Kidney (tissue), 14 donors: ENCODE results near the gene TDRKH. TPM values are rescaled to one million over a fixed set of nuclear protein-coding genes. Genes with fewer than 3 reads are reported as not detected.

Source experiments
- DNase-seq, 5 donors: peaks; one replicate each; pipeline ENCODE4 v3.0.0-alpha.2; 2013 to 2020
- FAIRE-seq: peaks from 2 replicates; lab custom pipeline; 2012; peaks lifted over from hg19 to GRCh38; lab: Jason Lieb, UNC
- H3K27ac ChIP-seq, 2 donors: one replicate each; pipeline ENCODE4 v1.7.0; 2013; ENCODE audit warnings: low read depth in 2 of 2, low read length in 2 of 2, inconsistent platforms in 1 of 2
- H3K27me3 ChIP-seq: one replicate; pipeline ENCODE4 v1.7.1; 2013; ENCODE audit warnings: low read length, inconsistent platforms; ENCODE audit not compliant: control insufficient read depth, insufficient read depth
- H3K36me3 ChIP-seq, 3 donors: one replicate each; pipeline versions ENCODE4 v1.7.0 to v1.7.1; 2013; ENCODE audit warnings: low read length in 3 of 3, control low read depth in 1 of 3, inconsistent platforms in 1 of 3; ENCODE audit not compliant: insufficient read depth in 3 of 3, control insufficient read depth in 2 of 3
- H3K4me1 ChIP-seq, 3 donors: one replicate each; pipeline versions ENCODE4 v1.7.0 to v1.7.1; 2013; ENCODE audit warnings: low read length in 3 of 3, inconsistent platforms in 1 of 3, low read depth in 1 of 3; ENCODE audit not compliant: control insufficient read depth in 2 of 3, insufficient read depth in 2 of 3
- H3K4me3 ChIP-seq, 3 donors: one replicate each; pipeline versions ENCODE4 v1.7.0 to v1.8.1; 2013; ENCODE audit warnings: low read length in 3 of 3, control low read depth in 1 of 3, inconsistent platforms in 1 of 3
- H3K9ac ChIP-seq, 3 donors: one replicate each; pipeline versions ENCODE4 v1.7.0 to v1.7.1; 2013; ENCODE audit warnings: low read length in 3 of 3, control low read depth in 1 of 3, inconsistent platforms in 1 of 3
- H3K9me3 ChIP-seq, 3 donors: one replicate each; pipeline versions ENCODE4 v1.7.0 to v1.7.1; 2013; ENCODE audit warnings: low read length in 3 of 3, control low read depth in 1 of 3, inconsistent platforms in 1 of 3; ENCODE audit not compliant: control insufficient read depth in 2 of 3, insufficient read depth in 1 of 3
- intact Hi-C: fragments of 100-400 bp; cut with DNase I; formaldehyde crosslinking; loops from one replicate; pipeline ENCODE4 v1.11.1; 2022
- polyA plus RNA-seq: library from polyadenylated mRNA; stranded (reverse); fragments of 350-450 nt; fragmentation: Illumina TruSeq; extraction: RNeasy Lipid Tissue Mini Kit (QIAGEN cat#74804); gene quantifications from one replicate; pipeline ENCODE4 v1.2.3, GENCODE V29; 2014; ENCODE audit warnings: low read depth, low replicate concordance; ENCODE audit not compliant: insufficient read depth
- total RNA-seq: library from RNA; stranded (reverse); fragmentation: NEBNext Ultra II Directional; extraction: Animal tissue kit (Norgen Biotek cat#: 25700); gene quantifications from one replicate; pipeline ENCODE4 v1.2.1, GENCODE V29; 2021
- TF ChIP-seq, protein P1 (sequence below): IDR thresholded peaks from 3 replicates; pipeline ENCODE4 v1.5.1; 2012; ENCODE audit warnings: mild to moderate bottlenecking, moderate library complexity, borderline replicate concordance; ENCODE audit not compliant: insufficient read depth; ENCODE audit errors: extremely low read depth
- donor health status: control.
- donor health status: control.
- donor health status: control.
- donor health status: control.
- donor health status: control.
- donor health status: DM: yes; HTN: yes; CAD: no.
- donor health status: Normal renal cell carcinoma (clear cell type).

The TDRKH gene
- total and polyA plus RNA-seq, 2 donors from 2014 or later = 5.3 to 13.5 TPM

GRCh38 chr1:151819976-151820623, 29.8 kb upstream of the TDRKH start:
- FAIRE-seq = no peak
- intact Hi-C loops = no loop called here

DNA sequence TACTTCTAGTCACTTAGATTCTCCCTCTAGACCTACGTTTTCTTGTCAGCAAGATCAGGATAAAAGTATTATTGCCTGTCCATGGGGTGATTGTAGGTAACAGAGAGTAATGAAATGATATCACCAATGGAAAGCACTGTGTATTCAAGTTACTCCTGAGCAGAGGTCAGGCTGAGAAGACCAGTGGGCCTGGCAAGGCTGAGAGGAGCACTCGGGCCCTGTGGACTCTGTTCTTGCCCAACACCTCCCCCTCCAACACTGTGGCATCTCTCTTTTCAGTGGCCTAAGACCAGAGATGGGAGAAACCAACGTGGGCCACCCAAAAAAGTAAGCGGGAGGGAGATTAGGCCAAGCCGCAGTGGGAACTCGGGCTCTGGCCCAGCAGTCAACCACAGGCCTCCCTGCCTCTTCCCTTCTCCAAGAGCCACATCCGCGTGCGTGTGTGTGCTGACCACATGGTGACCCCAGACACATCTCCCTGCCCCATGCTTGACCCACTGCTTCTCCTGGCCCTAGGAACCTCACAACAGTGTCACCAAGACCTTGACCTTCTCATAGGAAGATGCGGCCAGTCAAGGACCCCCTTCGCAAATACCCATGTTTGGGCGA, 29.0 kb upstream of the TDRKH start:
- no peak overlapping the region for H3K4me3 ChIP-seq
- no peak overlapping the region for H3K9ac ChIP-seq
- intact Hi-C loops = no loop called here
- FAIRE-seq (no peak), DNase-seq (no peak)
- peaks cover 0 to 5% (median 5%) of the 10 kb centered on the region in 3 donors for H3K4me1 ChIP-seq
- TF ChIP-seq, protein P1, sequence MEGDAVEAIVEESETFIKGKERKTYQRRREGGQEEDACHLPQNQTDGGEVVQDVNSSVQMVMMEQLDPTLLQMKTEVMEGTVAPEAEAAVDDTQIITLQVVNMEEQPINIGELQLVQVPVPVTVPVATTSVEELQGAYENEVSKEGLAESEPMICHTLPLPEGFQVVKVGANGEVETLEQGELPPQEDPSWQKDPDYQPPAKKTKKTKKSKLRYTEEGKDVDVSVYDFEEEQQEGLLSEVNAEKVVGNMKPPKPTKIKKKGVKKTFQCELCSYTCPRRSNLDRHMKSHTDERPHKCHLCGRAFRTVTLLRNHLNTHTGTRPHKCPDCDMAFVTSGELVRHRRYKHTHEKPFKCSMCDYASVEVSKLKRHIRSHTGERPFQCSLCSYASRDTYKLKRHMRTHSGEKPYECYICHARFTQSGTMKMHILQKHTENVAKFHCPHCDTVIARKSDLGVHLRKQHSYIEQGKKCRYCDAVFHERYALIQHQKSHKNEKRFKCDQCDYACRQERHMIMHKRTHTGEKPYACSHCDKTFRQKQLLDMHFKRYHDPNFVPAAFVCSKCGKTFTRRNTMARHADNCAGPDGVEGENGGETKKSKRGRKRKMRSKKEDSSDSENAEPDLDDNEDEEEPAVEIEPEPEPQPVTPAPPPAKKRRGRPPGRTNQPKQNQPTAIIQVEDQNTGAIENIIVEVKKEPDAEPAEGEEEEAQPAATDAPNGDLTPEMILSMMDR = no peak
- H3K36me3 ChIP-seq = peaks cover 0 to 25% (median 7%) of the 10 kb centered on the region in 3 donors
- no peaks in the 10 kb centered on the region for H3K27me3 ChIP-seq
- H3K9me3 ChIP-seq = no peaks in the 10 kb centered on the region
- H3K27ac ChIP-seq = no peak overlapping the region

More at GRCh38 chr1:151819976-151820623, 29.8 kb upstream of the TDRKH start:
- Histone ChIP-seq H3K27me3 (no peaks in the 10 kb centered on the region), H3K27ac (no peak overlapping the region), H3K9me3 (no peaks in the 10 kb centered on the region), H3K36me3 (peaks cover 0 to 22% (median 7%) of the 10 kb centered on the region in 3 donors), H3K9ac (no peak overlapping the region), H3K4me1 (peaks cover 0 to 5% (median 5%) of the 10 kb centered on the region in 3 donors), H3K4me3 (no peak overlapping the region)
- no peak for DNase-seq
- TF ChIP-seq, protein P1 = no peak

DNA sequence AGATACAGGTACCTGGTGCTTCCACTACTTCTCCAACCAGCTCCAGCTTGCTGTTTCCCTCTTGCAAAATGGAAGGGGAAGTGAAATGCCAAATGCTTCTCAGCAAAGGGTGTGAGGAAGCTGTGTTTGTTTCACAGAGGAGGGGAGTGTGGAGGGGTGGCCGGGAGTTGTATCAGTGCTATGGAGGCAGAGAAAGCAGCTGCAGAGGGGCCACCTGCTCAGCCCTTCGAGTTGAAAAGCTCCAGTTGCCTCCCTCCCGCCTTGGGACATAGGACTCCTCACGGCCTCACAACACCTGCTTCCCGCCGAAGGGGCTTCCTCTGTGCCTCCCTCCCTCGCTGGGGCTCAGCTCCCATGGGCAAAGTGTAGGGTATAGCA, 27.0 kb upstream of the TDRKH start:
- Histone ChIP-seq H3K27ac (no peak overlapping the region), H3K36me3 (peaks cover 0 to 40% (median 7%) of the 10 kb centered on the region in 3 donors), H3K4me1 (peaks cover 0 to 5% (median 5%) of the 10 kb centered on the region in 3 donors), H3K4me3 (no peak overlapping the region), H3K9me3 (no peaks in the 10 kb centered on the region), H3K9ac (no peak overlapping the region), H3K27me3 (no peaks in the 10 kb centered on the region)
- intact Hi-C loops = no loop called here
- TF ChIP-seq, protein P1 = no peak
- no peak for FAIRE-seq
- no peak for DNase-seq
